HG03280 (cell line): ENCODE results near the gene SPX.
A peak's percentile ranks its signal among the peaks of the same experiment; 100 is the strongest.

ENCODE experiments used
- ATAC-seq: cut with Tn5 transposase; IDR thresholded peaks from one replicate; pipeline ENCODE4 v1.9.1; 2021; ENCODE audit warnings: mild to moderate bottlenecking, moderate library complexity; ENCODE audit not compliant: unreplicated experiment

Gene SPX

GRCh38 chr12:21526053-21526452 is at the start of gene SPX:
Gene SPX (plus strand): TSS chr12:21526296. CDS start chr12:21526473, 177 bp downstream.
- ATAC-seq: no peak

GRCh38 chr12:21476949-21477348 is 49.1 kb upstream of the SPX start:
- ATAC-seq: no peak

- no peak for ATAC-seq
Measured at GRCh38 chr12:21478756-21479455, 47.2 kb upstream of the SPX start.

- ATAC-seq: peak; percentile 83
Measured at GRCh38 chr12:21483531-21483930, 42.6 kb upstream of the SPX start.

GRCh38 chr12:21485998-21486397 is 40.1 kb upstream of the SPX start:
- no peak for ATAC-seq

GRCh38 chr12:21499765-21500164 is 26.3 kb upstream of the SPX start:
- no peak for ATAC-seq

GRCh38 chr12:21500786-21501257 is 25.3 kb upstream of the SPX start:
- ATAC-seq: no peak

- peak; percentile 99 for ATAC-seq
Measured at GRCh38 chr12:21501258-21502163, 24.6 kb upstream of the SPX start, which contains the start of the genes GOLT1B and RECQL. Gene GOLT1B (plus strand): TSS chr12:21501789. CDS start chr12:21501924, 135 bp downstream. Gene RECQL (minus strand): TSS chr12:21501635. CDS start chr12:21499570, 2,065 bp downstream.

GRCh38 chr12:21502164-21502496 is 24.0 kb upstream of the SPX start:
- peak; percentile 0 for ATAC-seq

- no peak for ATAC-seq
Measured at GRCh38 chr12:21502872-21503271, 23.2 kb upstream of the SPX start.

- ATAC-seq: no peak
Measured at GRCh38 chr12:21505888-21506287, 20.2 kb upstream of the SPX start.

GRCh38 chr12:21507849-21508248 is 18.2 kb upstream of the SPX start:
- ATAC-seq: no peak

GRCh38 chr12:21509768-21510167 is 16.3 kb upstream of the SPX start:
- ATAC-seq: peak; percentile 91

- no peak for ATAC-seq
Measured at GRCh38 chr12:21516281-21516680, 9.8 kb upstream of the SPX start.

GRCh38 chr12:21518451-21518850 is 7.6 kb upstream of the SPX start:
- ATAC-seq: no peak

- no peak for ATAC-seq
Measured at GRCh38 chr12:21521541-21521940, 4.6 kb upstream of the SPX start.

- no peak for ATAC-seq
Measured at GRCh38 chr12:21523148-21523547, 2.9 kb upstream of the SPX start.

GRCh38 chr12:21526721-21527345 is 737 bp downstream of the SPX start:
- no peak for ATAC-seq

- peak; percentile 86 for ATAC-seq
Measured at GRCh38 chr12:21527451-21528180, 1.5 kb downstream of the SPX start.

- no peak for ATAC-seq
Measured at GRCh38 chr12:21528953-21529352, 2.9 kb downstream of the SPX start.

- ATAC-seq: no peak
Measured at GRCh38 chr12:21529456-21529855, 3.4 kb downstream of the SPX start.
